ENCODE data around the gene KRT81.
"Not testable (repeated sequence)": the region's sequence is repeated elsewhere in the genome, so short reads cannot be mapped to it uniquely, and the experiment has no call there.

KRT81 gene

DNA sequence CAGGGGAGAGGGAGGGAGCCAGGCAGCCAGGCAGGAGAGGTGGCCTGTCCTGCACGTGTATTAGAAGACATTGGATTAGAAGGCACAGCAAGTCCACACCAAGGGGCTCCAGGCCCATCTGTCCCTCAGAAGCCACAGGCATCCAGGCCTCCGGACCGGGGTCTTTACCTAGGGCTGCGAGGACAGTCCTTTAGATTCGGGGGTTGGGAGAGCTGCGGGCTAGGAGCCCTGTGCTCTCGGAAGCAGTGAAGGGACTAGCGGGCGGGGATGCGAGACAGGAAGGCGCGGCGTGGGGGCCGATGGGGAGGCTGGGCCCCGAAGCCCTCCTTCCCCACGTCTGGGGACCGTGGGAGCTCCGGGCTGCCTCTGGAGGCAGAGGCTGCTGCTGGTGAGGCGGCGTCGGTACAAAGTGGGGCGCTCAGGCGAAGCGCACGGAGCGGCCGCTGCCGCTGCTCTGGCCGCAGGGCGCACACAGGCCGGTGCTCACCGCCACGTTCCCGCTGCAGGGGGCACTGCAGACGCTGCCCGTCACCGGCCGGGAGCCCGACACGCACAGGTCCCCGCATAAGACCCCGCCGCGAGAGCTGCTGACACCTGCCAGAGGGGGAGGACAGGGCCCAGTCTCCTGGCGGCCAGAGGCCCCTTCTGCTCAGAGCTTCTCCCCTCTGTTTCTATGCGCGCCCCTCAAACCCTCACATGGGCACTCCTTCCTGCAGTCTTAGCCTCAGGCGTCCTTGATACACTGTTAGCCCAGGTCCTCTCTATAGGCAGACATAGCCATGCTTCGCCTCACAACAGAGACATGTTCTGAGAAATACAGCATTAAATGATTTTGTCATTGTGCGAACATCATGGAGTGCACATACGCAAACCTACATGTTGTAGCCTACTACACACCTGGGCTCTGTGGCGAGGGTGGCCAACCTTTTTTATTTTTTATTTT is 41.0 kb downstream of the KRT81 start:
- no peak for DNase-seq

DNA sequence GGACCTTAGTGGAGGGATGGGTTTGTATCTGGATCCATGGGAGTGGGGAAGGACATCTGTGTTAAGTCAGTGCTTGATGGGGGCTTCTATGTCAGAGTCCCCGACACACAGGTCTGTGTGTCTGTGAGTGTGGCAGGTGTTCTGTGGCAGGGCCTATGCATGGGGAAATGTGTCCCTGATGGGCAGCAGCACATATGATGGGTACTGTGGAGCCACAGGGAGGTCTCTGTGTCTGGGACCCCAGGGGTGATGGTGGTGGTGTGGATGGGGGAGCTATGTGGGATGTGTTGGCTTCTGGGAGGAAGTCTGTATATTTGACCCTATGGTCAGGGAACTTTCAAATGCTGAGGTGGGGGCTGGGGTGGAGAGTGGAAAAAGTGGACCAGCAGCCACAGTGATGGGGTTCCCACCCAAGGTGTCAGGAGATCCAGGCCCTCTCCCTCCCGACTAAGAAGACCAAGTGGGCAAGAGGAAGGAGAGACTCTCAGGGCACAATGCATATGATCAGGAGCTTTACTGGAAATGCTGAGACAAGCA is 41.8 kb downstream of the KRT81 start:
- no peak for DNase-seq

DNA sequence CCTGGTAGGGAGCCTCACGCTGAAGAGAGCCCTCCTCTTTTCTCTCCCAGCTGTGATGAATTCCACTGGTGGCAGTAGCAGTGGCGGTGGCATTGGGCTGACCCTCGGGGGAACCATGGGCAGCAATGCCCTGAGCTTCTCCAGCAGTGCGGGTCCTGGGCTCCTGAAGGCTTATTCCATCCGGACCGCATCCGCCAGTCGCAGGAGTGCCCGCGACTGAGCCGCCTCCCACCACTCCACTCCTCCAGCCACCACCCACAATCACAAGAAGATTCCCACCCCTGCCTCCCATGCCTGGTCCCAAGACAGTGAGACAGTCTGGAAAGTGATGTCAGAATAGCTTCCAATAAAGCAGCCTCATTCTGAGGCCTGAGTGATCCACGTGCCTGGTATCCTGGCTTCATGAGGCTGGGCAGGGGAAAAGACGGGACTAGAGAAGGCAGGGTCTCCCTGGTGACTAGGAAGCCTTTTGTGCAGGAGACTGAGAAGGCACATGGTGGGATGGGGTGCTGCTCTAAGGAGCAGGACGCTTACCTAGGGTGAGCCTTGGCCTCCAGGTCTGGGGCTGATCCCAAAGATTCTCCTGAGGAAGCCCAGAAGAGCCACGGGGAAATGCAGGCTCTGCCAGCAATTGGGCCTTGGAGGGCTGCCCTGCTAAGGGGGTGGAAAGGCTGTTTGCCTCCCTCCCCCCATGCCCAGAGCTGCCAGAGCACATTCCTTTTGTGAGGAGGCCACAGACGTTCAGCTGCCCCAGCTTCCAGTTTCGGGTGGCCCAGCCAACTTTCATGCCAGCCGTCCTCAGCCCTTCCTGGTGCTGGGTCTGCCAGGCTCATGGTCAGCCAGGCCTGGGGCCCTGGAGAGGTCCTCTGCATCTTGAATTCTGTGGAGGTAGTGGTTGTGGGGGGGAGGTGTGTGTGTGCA is 42.5 kb downstream of the KRT81 start:
- DNase-seq: no peak

DNA sequence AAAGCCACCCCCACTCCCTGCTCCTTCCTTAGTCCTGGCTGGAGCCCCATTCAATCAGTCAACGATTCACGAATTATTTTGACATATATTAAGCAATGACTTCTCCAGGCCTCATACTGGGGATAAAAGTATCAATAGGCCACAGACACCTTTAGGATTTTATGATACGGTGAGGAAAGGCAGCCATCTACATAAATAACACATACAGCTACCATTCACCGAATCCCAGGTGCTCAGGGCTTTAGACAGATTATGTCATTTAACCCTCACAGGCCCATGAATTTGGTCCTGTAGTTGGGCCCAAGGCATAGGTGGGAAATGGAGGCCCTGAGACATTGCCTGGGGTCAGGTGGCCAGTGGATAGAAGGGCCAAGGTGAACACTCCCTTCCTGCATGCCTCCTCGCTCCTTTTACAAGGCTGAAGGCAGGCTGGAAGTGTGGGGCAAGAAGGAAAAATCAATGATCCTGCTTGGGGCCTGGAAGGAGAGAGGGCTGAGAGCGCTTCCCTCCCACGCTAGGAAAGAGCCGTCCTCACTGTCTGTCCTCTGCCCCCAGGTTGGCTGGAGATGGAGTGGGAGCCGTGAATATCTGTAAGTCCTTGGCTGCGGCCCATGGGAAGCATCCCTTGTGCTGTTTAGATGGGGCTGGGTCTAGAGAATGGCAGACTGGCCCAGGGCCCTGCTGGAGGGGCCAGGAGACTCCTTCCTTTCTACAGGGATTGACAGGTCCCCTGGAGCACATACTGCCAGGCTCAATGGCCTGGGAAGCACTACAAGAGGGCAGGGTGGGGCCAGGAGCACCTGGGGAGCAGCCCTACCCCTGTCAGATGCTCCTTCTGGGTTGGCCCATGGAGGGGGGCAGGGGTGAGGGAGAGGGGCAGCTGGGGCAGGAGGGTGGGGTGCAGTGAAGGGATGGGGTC is 43.5 kb downstream of the KRT81 start:
- no peak for DNase-seq

DNA sequence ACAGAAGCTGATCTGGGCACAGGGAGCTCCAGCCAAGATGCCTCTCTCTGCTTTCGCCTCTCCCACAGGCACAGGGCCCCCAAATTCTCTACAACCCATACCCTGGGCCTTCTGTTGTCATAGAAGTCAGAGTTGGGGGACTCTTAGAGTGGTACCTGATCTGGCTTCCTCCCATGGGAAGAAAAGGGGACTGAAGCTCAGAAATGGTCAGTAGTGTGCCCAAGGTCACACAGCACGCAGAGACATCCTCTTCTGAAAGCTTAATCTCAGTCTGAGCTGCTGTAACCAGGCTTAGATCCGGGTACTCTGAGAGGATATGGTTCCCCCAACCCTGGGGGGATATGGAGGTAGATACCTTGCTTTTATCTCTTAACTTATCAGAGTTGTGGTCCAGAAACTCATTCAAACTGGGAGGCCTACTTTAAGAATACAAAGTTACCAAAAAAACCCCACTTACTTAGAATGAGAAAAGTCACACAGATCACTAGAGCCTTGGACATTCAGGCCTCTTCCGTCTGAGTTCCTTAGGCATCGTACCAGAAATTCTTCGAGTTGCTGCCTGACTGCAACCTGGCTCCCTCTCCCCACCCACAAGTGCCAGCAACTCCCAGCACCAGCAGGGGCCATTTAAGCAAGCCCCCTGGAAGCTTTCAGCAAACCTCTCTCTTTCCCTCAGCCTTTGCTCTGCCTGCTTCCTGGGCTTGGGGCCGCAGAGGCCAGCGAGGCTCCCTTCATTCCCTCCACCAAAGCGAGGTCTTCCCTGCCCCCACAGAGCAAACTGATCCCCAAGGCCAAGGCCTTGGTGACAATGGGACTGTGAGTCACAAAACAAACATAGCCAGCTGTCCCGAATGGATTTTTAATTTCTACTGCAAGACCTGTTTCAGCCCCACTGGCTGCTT is 44.4 kb downstream of the KRT81 start:
- DNase-seq: peak; percentile 14

DNA sequence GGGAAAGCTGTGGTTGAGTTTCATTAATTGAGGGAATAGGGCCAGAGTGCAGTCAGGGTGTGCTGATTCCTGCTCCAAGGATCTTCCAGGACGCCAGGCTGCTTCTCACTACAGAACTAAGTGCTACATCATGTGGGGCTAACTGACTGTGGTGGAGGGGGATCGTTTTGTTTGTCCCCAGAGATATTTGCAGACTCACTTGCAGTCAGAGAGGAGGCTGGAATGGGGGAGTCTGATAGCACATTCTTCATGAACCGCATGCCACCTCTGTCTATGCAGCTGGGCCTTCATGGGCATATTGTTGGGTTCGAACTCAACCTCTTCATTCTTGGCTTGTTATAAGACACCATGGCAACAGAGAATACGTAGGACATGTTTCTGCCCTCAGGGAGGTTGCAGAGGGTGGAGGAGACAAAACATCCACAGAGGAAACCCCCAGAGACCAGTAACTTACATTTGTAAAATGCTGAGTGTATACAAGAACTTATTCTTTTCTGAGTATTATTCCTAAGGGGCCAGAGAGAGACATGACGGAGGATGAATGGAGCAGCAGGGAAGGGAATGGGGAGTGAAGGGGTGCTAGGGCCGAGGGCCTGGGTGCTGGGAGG is 45.3 kb downstream of the KRT81 start:
- DNase-seq: peak; percentile 38

DNA sequence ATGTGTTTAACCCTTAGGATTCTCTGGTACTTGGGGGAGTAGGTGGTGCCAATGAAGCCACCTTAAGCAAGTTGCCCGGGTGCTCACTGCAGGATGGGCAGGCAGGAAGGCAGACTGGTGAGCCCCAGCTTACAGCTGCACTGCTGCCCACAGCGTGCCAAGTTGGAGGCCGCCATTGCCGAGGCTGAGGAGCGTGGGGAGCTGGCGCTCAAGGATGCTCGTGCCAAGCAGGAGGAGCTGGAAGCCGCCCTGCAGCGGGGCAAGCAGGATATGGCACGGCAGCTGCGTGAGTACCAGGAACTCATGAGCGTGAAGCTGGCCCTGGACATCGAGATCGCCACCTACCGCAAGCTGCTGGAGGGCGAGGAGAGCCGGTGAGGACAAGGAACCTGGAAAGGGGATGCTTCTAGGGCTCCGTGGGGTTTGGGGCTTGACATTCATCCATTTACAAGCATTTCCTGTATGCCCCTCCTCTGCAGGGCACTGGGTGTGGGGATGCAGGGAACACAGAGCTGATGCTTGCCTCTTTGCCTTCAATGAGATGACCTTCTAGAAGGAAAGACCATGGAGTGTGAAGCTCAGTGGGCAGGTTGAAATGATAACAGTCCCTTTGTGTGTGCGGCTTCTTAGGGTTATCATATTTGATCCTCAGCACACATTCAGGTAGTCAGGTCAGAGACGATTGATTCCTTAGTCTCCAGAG is 45.9 kb downstream of the KRT81 start:
- DNase-seq: no peak

DNA sequence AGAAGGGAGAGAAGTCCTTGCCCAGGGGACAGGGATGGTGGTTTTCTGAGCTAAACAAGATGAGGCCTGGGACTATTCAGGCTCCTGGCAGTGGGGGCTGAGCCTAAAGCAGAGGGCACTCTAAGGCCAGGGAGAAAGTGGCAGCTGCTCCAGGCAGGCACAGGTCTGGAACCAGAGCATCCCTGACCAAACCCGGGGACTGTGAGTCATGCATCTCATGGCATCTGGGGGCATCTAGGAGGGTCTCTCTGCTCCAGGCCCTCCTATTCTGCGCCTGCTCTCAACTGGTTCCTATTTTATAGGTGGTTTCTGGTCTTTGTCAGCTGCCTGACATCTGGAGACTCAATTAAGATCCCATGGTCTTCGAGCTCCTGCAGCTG is 46.7 kb downstream of the KRT81 start:
- DNase-seq: no peak

DNA sequence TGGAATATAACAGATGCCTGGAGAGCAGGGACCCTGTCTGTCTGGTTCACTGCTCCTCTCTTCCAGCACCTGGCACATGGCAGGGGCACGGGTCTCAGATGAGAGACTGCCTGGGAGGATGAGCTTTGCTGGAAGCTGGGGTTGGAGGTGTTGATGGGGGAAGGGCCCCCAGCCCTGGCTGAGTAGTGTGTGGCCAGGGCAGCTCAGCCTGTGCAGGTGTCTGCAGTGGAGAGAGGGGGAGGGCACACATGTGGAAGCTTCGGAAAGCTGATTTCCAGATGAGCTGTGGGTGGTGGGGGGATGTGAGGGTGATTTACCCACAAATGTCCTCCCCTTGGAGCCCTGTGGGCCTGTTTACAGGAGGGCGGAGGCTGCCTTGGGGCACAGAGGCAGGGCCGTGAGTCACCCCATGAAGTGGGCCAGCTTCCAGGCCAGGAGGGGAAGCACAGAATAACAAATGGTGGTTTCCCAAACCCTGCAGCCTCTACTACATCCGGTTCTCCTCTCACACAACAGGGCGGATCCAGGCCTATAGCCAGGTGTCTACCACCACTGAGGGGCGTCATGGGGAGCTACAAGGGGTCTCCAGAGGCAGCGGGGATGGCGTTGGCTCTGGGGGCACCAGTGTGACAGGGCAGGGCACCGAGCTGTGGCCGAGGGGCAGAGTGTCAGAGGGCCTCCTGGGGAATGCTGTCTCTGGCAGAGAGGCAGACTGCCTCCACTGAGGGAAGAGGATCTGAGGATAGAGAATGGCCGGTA is 47.3 kb downstream of the KRT81 start:
- DNase-seq: no peak

DNA sequence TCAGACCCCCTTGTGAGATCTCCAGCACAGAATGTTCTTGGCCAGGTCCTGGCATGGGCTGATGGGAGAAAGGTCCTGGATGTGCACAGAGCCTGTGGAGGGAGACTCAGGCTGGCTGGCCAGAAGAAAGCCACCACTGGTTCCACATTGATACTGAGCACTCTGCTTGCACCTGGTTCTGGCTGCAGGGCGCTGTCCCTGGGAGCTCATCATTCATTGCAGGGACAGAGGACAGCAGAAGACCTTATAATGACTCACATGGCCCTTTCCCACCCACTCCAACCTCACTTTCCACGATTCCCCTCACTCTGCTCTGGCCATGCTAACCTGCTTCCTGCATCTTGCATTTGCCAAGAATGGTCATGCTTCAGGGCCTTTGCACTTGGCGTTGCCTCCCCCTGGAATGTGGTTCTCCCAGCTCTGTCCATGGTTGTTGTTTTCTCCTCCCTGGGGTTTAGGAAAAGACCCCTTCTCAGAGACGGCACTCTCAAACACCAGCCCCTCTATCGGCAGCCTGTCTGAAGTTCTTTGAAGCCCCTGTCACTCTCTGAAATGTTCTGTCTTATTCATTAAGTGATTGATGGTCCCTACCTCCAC is 48.0 kb downstream of the KRT81 start:
- no peak for DNase-seq

DNA sequence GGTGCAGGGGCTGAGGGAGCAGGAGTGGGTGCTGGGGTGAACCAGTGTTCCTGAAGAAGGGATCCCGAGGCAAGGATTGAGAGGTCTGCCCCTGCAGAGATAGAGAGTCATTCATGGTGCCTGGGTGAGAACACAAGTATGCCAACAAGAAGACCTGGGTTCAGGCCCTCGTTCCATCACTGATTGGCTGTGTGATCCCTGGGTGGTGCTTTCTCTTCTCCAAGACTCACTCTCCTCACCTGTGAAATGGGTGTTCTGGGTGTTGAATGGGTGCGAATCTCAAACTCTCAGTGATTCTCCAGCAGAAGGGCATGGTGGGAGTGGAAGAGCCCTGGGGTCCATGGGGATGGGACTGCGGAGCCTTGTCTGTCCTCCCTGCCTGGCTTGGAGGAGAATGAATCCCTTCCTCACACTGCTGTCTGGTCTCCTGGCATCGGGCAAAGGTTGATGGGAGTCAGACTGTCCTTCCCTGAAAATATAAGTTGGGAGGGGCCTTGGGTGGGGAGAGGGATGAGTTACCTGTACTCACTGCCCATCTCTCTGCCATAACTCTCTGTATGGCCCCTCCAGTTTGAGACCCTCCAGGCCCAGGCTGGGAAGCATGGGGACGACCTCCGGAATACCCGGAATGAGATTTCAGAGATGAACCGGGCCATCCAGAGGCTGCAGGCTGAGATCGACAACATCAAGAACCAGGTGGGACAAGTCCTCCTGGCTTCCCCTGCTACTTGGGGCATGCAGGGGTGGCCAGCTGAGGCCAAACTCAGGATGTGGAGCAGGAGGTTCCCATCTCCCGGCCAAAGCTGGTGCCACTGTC is 48.7 kb downstream of the KRT81 start:
- no peak for DNase-seq

DNA sequence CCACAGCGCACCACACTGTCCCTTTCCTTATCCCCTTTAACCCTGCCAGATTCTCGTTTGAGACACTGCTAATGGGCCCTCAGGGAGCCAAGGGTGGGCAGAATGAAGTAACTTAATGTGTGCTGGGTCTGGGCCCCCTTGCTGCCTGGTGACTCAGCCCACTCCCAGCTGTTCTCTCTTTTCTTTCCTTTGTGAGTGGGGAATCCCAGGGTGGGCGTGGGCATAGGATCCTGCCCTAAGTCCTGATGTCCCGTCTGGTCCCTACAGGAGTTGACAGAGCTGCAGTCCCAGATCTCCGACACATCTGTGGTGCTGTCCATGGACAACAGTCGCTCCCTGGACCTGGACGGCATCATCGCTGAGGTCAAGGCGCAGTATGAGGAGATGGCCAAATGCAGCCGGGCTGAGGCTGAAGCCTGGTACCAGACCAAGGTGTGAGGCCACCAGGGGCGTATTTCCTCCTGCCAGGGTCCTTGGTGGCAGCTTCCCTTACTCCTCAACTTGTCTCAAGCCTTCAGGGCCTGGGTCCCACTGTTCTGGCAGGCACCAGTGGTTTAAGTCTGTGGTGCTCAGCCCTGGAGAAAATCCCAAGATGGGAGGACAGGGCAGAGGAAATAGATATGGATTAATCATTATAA is 50.0 kb downstream of the KRT81 start:
- DNase-seq: no peak

DNA sequence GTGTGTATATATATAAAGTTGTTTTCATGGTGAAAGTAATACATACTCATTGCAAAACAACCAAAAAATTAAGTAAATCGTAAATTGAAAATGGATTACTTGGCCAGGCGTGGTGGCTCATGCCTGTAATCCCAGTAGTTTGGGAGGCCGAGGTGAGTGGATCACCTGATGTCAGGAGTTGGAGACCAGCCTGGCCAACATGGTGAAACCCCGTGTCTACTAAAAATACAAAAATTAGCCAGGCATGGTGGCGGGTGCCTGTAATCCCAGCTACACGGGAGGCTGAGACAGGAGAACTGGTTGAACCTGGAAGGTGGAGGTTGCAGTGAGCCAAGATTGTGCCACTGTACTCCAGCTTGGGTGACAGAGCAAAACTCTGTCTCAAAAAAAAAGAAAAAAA is 51.1 kb downstream of the KRT81 start:
- DNase-seq: not testable (repeated sequence)

DNA sequence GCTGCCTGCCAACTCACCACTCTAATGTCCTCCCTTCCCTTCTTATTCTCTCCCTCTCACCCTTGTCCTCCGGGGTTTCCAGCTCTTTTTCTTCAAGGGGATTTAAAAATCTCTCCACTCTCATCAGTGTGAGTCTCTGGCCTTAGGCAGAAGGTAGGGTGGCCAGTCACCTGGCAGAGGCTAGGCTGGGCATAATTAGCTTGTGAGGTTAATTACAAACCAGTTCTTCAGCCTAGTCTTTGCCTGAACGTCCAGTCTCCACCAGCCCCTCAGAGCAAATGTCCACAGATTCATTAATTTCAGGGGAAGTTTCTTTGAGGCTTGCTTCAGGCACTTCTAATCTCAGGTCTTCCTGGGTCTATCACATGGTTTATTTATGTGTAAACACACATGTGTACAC is 51.6 kb downstream of the KRT81 start:
- DNase-seq: no peak

DNA sequence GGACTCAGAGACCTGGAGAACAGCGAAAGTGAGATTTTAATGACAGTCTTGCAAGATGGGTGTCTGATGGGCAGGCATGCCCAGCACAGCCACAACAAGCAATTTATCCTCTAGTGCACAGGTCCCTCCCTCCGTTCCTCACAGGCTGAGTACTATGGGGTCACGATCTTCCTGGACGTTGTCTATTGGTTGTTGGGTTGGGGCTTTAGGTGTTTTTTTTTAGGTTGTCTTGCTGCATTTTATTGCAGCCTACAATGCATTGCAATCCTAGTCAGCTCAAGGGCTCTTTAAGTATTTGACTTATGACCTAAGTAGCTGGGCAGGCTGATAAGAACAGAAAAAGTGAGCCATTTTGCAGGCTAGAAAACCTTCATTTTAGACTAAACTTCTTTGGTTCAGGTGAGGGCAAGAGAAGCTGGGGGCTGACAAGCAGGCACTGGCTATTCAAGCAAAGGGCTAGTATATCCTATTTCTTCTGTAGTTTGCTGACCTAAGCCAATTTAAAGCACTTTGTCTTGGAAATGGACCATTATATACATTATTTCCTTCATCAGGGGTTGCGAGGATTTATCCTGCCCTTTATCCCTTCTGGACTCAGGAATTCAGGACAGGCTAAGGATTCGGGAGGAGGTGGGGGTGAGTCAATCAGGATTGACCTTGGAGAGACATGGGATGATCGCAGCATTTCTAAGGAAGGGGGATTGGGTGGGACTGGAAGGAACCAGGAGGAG is 52.3 kb downstream of the KRT81 start:
- DNase-seq: no peak

DNA sequence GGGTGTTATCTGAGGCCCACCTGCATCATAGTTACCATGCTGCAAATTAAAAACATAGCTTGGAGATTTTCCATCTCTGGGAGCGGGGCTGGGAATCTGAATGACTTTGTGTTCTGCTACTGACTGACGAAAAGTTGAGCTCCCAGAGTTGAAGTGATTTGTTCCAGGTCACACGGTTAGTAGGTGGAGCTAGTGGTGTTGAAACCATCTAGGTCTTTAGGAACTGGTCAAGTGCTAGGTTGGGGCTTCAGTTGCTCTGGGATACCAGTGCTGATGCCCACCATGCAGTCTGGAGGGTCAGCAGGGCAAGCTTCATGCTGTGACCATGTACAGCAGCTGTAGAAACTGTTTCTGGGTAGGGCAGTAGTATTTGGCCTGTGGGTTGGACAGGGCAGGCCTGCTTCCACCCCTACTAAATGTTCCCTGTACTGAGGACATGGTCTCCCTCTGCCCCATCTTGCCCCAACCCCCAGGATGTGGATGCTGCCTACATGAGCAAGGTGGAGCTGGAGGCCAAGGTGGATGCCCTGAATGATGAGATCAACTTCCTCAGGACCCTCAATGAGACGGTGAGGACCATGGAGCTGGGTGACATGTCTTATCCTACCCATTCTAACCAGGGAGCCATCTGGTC is 53.0 kb downstream of the KRT81 start:
- DNase-seq: no peak
